Osteocyte (in vitro differentiated cells): Measurements from ENCODE around the gene SNX1. TPM values are rescaled to one million over a fixed set of nuclear protein-coding genes. Genes with fewer than 3 reads are reported as not detected.
A peak's percentile ranks its signal among the peaks of the same experiment; 100 is the strongest.

ENCODE experiments used
- DNase-seq: peaks from one replicate; pipeline ENCODE4 v3.0.0; 2021; ENCODE audit warnings: mixed read lengths; ENCODE audit not compliant: unreplicated experiment; ENCODE audit errors: extremely low spot score
- H3K27ac Mint-ChIP-seq: one replicate; pipeline ENCODE4 v1.8.0; 2021; ENCODE audit warnings: mild to moderate bottlenecking, mixed read lengths; ENCODE audit not compliant: unreplicated experiment
- H3K27me3 Mint-ChIP-seq: one replicate; pipeline ENCODE4 v1.8.0; 2021; ENCODE audit warnings: mixed read lengths; ENCODE audit not compliant: unreplicated experiment
- H3K36me3 Mint-ChIP-seq: one replicate; pipeline ENCODE4 v1.8.0; 2021; ENCODE audit warnings: mixed read lengths; ENCODE audit not compliant: unreplicated experiment
- H3K4me1 Mint-ChIP-seq: one replicate; pipeline ENCODE4 v1.8.0; 2021; ENCODE audit warnings: mixed read lengths; ENCODE audit not compliant: unreplicated experiment
- H3K4me3 Mint-ChIP-seq: one replicate; pipeline ENCODE4 v1.8.0; 2021; ENCODE audit warnings: mild to moderate bottlenecking, moderate library complexity, mixed read lengths; ENCODE audit not compliant: unreplicated experiment
- H3K9me3 Mint-ChIP-seq: one replicate; pipeline ENCODE4 v1.8.0; 2021; ENCODE audit warnings: mixed read lengths; ENCODE audit not compliant: unreplicated experiment
- CTCF ChIP-seq: fragments of 200-600 bp; sonication (generic); IDR thresholded peaks from 2 replicates; pipeline ENCODE4 v1.5.0; 2021; ENCODE audit warnings: antibody characterized with exemption, mild to moderate bottlenecking, moderate library complexity
- total RNA-seq: library from RNA; stranded (reverse); gene quantifications from 2 replicates; pipeline ENCODE4 v1.2.1, GENCODE V29; 2021

Gene SNX1
- total RNA-seq, 1 donor from 2014 or later, result 101 TPM

DNA sequence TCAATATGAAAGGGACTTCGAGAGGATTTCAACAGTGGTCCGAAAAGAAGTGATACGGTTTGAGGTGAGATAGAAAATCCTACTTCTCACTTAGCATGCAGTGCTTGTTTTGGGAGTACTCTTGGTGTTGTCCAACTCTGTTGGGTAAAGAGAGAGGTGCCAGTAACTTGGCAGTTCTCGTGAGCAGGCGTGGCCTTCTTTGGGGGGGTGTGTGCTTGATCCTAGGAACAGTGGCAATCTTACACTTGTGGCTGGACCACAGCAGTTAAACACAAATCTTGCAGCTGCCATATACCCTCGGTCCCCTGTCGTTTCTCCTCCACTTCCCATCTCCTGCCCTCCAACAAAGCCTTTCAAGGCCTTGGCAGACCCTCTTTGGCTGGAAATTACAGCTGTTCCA lies 40.6 kb downstream of the SNX1 start:
- Mint-ChIP-seq H3K4me3 (no peak overlapping the region), H3K27ac (no peak overlapping the region), H3K36me3 (peaks cover 45% of the 10 kb centered on the region)

DNA sequence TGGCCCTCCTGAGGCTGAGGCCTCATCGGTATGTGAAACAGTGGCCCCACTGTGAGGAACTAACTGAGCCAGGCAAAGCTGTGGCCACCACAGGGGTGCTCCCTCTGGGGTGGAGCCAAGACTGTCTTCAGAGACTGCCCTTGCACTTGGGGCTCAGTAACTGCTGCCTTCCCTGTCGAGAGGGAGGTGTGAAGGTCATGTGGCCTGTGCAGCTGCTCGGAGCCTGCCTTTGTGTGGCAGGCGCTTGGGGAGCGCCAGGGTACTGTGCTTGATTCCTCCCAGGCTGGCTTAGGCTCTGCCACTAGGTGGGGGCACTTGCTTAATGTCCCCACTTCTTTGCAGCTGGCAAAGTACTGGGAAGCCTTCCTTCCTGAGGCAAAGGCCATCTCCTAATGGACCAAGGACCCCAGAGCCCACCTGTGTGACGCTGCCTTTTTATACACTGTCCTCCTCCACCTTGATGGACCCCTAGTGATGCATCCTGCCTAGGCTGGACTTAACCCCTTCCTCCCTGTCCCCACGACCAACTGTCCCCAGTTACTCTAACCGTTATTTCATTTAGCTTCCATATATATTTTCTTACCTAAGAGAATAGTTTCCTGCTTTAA lies 41.5 kb downstream of the SNX1 start:
- no peaks in the 10 kb centered on the region for H3K27me3 Mint-ChIP-seq
- H3K4me3 Mint-ChIP-seq, result no peak overlapping the region
- DNase-seq, result peak; percentile 57
- no peak for TF ChIP-seq CTCF
- H3K4me1 Mint-ChIP-seq, result no peaks in the 10 kb centered on the region
- no peaks in the 10 kb centered on the region for H3K9me3 Mint-ChIP-seq
- H3K36me3 Mint-ChIP-seq, result peaks cover 44% of the 10 kb centered on the region
- no peak overlapping the region for H3K27ac Mint-ChIP-seq

More for the DNA sequence above, 40.6 kb downstream of the SNX1 start:
- Mint-ChIP-seq H3K9me3 (no peaks in the 10 kb centered on the region), H3K27me3 (no peaks in the 10 kb centered on the region), H3K4me1 (no peaks in the 10 kb centered on the region)
- TF ChIP-seq CTCF, result no peak
- DNase-seq, result peak; percentile 1

GRCh38 chr15:64138331-64138941 lies 42.7 kb downstream of the SNX1 start:
- Mint-ChIP-seq H3K4me1 (no peaks in the 10 kb centered on the region), H3K27ac (no peak overlapping the region), H3K9me3 (no peaks in the 10 kb centered on the region), H3K27me3 (no peaks in the 10 kb centered on the region), H3K36me3 (peaks cover 41% of the 10 kb centered on the region), H3K4me3 (no peak overlapping the region)
- TF ChIP-seq CTCF, result no peak
- DNase-seq, result peak; percentile 53

GRCh38 chr15:64141798-64142512 lies 46.2 kb downstream of the SNX1 start:
- TF ChIP-seq CTCF, result no peak
- H3K4me1 Mint-ChIP-seq, result peaks cover 6% of the 10 kb centered on the region
- H3K9me3 Mint-ChIP-seq, result no peaks in the 10 kb centered on the region
- no peak for DNase-seq
- no peaks in the 10 kb centered on the region for H3K27me3 Mint-ChIP-seq
- H3K27ac Mint-ChIP-seq, result no peak overlapping the region
- no peak overlapping the region for H3K4me3 Mint-ChIP-seq
- peaks cover 41% of the 10 kb centered on the region for H3K36me3 Mint-ChIP-seq

DNA sequence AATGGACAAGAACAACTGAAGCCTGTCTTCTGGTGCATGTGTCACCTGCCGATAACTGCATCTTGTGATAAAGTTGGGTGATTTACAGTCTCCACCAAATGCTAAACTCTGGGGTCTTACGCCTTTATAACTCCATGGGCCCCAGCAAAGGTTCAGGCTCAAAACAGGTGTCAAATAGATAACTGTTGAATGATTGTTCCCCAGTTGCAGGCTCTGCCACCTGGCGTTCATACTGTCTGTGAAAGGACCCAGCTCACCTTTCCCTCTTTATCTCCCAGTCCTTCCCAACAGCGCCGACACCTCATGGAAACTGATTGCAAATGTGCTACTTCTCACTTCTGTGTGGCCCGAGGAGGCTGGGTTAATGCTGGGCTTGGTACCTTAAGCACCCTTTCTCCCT lies 47.5 kb downstream of the SNX1 start:
- DNase-seq, result no peak
- no peaks in the 10 kb centered on the region for H3K27me3 Mint-ChIP-seq
- no peak overlapping the region for H3K4me3 Mint-ChIP-seq
- H3K4me1 Mint-ChIP-seq, result peaks cover 6% of the 10 kb centered on the region
- peaks cover 38% of the 10 kb centered on the region for H3K36me3 Mint-ChIP-seq
- no peaks in the 10 kb centered on the region for H3K9me3 Mint-ChIP-seq
- no peak overlapping the region for H3K27ac Mint-ChIP-seq
- TF ChIP-seq CTCF, result no peak
